IMR-90 (cell line): ENCODE data around the gene EXOC2. TPM values are rescaled to one million over a fixed set of nuclear protein-coding genes. Genes with fewer than 3 reads are reported as not detected.
A peak's percentile ranks its signal among the peaks of the same experiment; 100 is the strongest.

Experiments used
- ATAC-seq: fragments of 200-7000 bp; cut with Tn5 transposase; 2 replicates; pipeline ENCODE4 v1.9.1; 2020; ENCODE audit warnings: low read depth, mild to moderate bottlenecking, moderate library complexity
- BruUV-seq: library from RNA; stranded (reverse); fragments of 400-500 nt; replicated peaks from 2 replicates; lab custom pipeline; 2021; lab: Mats Ljungman, UMichigan
- CTCF ChIA-PET: fragments of 300-600 bp; formaldehyde crosslinking; extraction: SDS; loops from one replicate; lab custom pipeline; 2021; ENCODE audit warnings: antibody characterized with exemption; lab: Yijun Ruan, JAX
- POLR2A ChIA-PET: fragments of 300-600 bp; sonication (Branson Sonifier 250); formaldehyde crosslinking; loops from one replicate; lab custom pipeline; 2022; ENCODE audit warnings: antibody characterized with exemption; ENCODE audit not compliant: unreplicated experiment; lab: Charles Lee
- DNase-seq: peaks from one replicate; pipeline ENCODE4 v3.0.0; 2013
- H2AFZ ChIP-seq: replicated peaks from 2 replicates; pipeline ENCODE3; 2013; ENCODE audit warnings: low read length, mild to moderate bottlenecking; ENCODE audit not compliant: poor library complexity
- H2AK5ac ChIP-seq: 2 replicates; pipeline ENCODE4 v1.6.1; 2013; ENCODE audit warnings: low read depth, low read length, inconsistent platforms
- H2AK9ac ChIP-seq: replicated peaks from 2 replicates; pipeline ENCODE3; 2013; ENCODE audit warnings: mild to moderate bottlenecking, low read depth, low read length, moderate library complexity; ENCODE audit not compliant: poor library complexity
- H2BK120ac ChIP-seq: 2 replicates; pipeline ENCODE4 v1.6.1; 2013; ENCODE audit warnings: low read depth, low read length, inconsistent platforms
- H2BK15ac ChIP-seq: 3 replicates; pipeline ENCODE4 v1.6.1; 2013; ENCODE audit warnings: low read depth, low read length, inconsistent platforms
- H2BK20ac ChIP-seq: 2 replicates; pipeline ENCODE4 v1.6.1; 2013; ENCODE audit warnings: low read depth, mild to moderate bottlenecking, inconsistent platforms, low read length, moderate library complexity
- H2BK5ac ChIP-seq: 2 replicates; pipeline ENCODE4 v1.6.1; 2013; ENCODE audit warnings: mild to moderate bottlenecking, low read depth, low read length, inconsistent platforms; ENCODE audit not compliant: poor library complexity, severe bottlenecking
- H3K14ac ChIP-seq: replicated peaks from 2 replicates; pipeline ENCODE4 v1.6.1; 2013; ENCODE audit warnings: low read depth, low read length, inconsistent platforms
- H3K18ac ChIP-seq: 2 replicates; pipeline ENCODE4 v1.6.1; 2013; ENCODE audit warnings: low read depth, low read length, control low read depth
- H3K23ac ChIP-seq: 2 replicates; pipeline ENCODE4 v1.6.1; 2013; ENCODE audit warnings: low read depth, low read length, inconsistent platforms
- H3K27ac ChIP-seq: 2 replicates; pipeline ENCODE4 v1.5.1; 2013; ENCODE audit warnings: mild to moderate bottlenecking, control low read depth, low read length; ENCODE audit not compliant: insufficient read depth
- H3K27me3 ChIP-seq: 2 replicates; pipeline ENCODE4 v1.6.1; 2013; ENCODE audit warnings: low read length; ENCODE audit not compliant: control insufficient read depth, insufficient read depth
- H3K36me3 ChIP-seq: 2 replicates; pipeline ENCODE4 v1.6.1; 2013; ENCODE audit warnings: low read length, mixed read lengths; ENCODE audit not compliant: control insufficient read depth, insufficient read depth
- H3K4ac ChIP-seq: 2 replicates; pipeline ENCODE4 v1.6.1; 2013; ENCODE audit warnings: low read depth, low read length, inconsistent platforms
- H3K4me1 ChIP-seq: 2 replicates; pipeline ENCODE4 v1.6.1; 2013; ENCODE audit warnings: low read length, mixed read lengths; ENCODE audit not compliant: control insufficient read depth, insufficient read depth
- H3K4me2 ChIP-seq: 2 replicates; pipeline ENCODE4 v1.6.1; 2013; ENCODE audit warnings: low read depth, mild to moderate bottlenecking, control low read depth, low read length, moderate library complexity
- H3K4me3 ChIP-seq: 2 replicates; pipeline ENCODE4 v1.5.1; 2013; ENCODE audit warnings: low read depth, mild to moderate bottlenecking, control low read depth, low read length, moderate library complexity; ENCODE audit not compliant: insufficient read depth
- H3K56ac ChIP-seq: 2 replicates; pipeline ENCODE4 v1.6.1; 2013; ENCODE audit warnings: low read length, inconsistent platforms; ENCODE audit not compliant: insufficient read depth; ENCODE audit errors: extremely low read depth
- H3K79me1 ChIP-seq, 2 experiments: 2 replicates each; pipeline ENCODE4 v1.6.1; 2013; ENCODE audit warnings: low read length in 2 of 2, inconsistent platforms in 1 of 2, low read depth in 1 of 2
- H3K9ac ChIP-seq: 2 replicates; pipeline ENCODE4 v1.6.1; 2013; ENCODE audit warnings: low read depth, low read length, control low read depth
- H3K9me1 ChIP-seq: 2 replicates; pipeline ENCODE4 v1.6.1; 2013; ENCODE audit warnings: low read length, inconsistent platforms; ENCODE audit not compliant: insufficient read depth
- H3K9me3 ChIP-seq: 2 replicates; pipeline ENCODE4 v1.6.1; 2013; ENCODE audit warnings: low read length; ENCODE audit not compliant: control insufficient read depth, insufficient read depth
- H4K20me1 ChIP-seq: 2 replicates; pipeline ENCODE4 v1.6.1; 2013; ENCODE audit warnings: low read length, inconsistent platforms; ENCODE audit not compliant: insufficient read depth
- H4K5ac ChIP-seq: 2 replicates; pipeline ENCODE4 v1.6.1; 2013; ENCODE audit warnings: mild to moderate bottlenecking, low read depth, low read length, control low read depth
- H4K8ac ChIP-seq, 2 experiments: 2 replicates each; pipeline ENCODE4 v1.6.1; 2013; ENCODE audit warnings: low read depth in 2 of 2, low read length in 2 of 2, control low read depth in 1 of 2, inconsistent platforms in 1 of 2
- H4K91ac ChIP-seq: 2 replicates; pipeline ENCODE4 v1.6.1; 2013; ENCODE audit warnings: low read depth, low read length, inconsistent platforms; ENCODE audit not compliant: insufficient read depth
- BHLHE40 ChIP-seq: fragments of 150-350 bp; IDR thresholded peaks from 2 replicates; pipeline ENCODE4 v1.6.1; 2016; ENCODE audit warnings: mild to moderate bottlenecking, low read depth, low read length
- CEBPB ChIP-seq: IDR thresholded peaks from 2 replicates; pipeline ENCODE4 v1.6.1; 2012; ENCODE audit warnings: low read depth, low read length, improper control_type of control experiment
- CHD1 ChIP-seq: IDR thresholded peaks from 2 replicates; pipeline ENCODE4 v1.6.1; 2012; ENCODE audit warnings: low read depth, low read length, improper control_type of control experiment
- FOS ChIP-seq: fragments of 150-350 bp; IDR thresholded peaks from 2 replicates; pipeline ENCODE4 v1.6.1; 2016; ENCODE audit warnings: low read depth, low read length
- MAFK ChIP-seq: IDR thresholded peaks from 2 replicates; pipeline ENCODE4 v1.6.1; 2012; ENCODE audit warnings: low read depth, low read length, improper control_type of control experiment
- MXI1 ChIP-seq: IDR thresholded peaks from 2 replicates; pipeline ENCODE4 v1.6.1; 2012; ENCODE audit warnings: low read depth, mild to moderate bottlenecking, low read length, moderate library complexity, borderline replicate concordance
- NFE2L2 ChIP-seq: fragments of 150-350 bp; IDR thresholded peaks from 2 replicates; pipeline ENCODE4 v1.6.1; 2016; ENCODE audit warnings: low read depth, mild to moderate bottlenecking, low read length
- RAD21 ChIP-seq: IDR thresholded peaks from 2 replicates; pipeline ENCODE4 v1.6.1; 2012; ENCODE audit warnings: low read length, improper control_type of control experiment
- RFX5 ChIP-seq: IDR thresholded peaks from 2 replicates; pipeline ENCODE4 v1.8.0; 2012; ENCODE audit warnings: low read depth, mild to moderate bottlenecking, low read length, moderate library complexity
- SMC3 ChIP-seq: fragments of 150-350 bp; IDR thresholded peaks from 2 replicates; pipeline ENCODE4 v1.6.1; 2016; ENCODE audit warnings: low read depth, mild to moderate bottlenecking, antibody characterized with exemption, low read length, moderate library complexity
- USF2 ChIP-seq: fragments of 150-350 bp; IDR thresholded peaks from 2 replicates; pipeline ENCODE4 v1.6.1; 2017; ENCODE audit warnings: mild to moderate bottlenecking, antibody characterized with exemption, low read length, low read depth
- WGBS, 2 experiments: methylation state at CpG; one replicate each; pipeline versions ENCODE4 v1.1.5 to v1.1.7; 2013; ENCODE audit warnings: missing lambda C conversion rate in 2 of 2; ENCODE audit not compliant: insufficient read length in 1 of 2; ENCODE audit errors: extremely low coverage in 2 of 2; 5-methylcytosine and 5-hydroxymethylcytosine counted together
- dilution Hi-C: fragments of 300-500 bp; cut with HindIII; formaldehyde crosslinking; loops from one replicate; pipeline ENCODE4 v1.14.3; 2018; ENCODE audit warnings: low sequenced_read_pairs; ENCODE audit not compliant: unreplicated experiment
- in situ Hi-C: fragments of 300-500 bp; cut with MboI; formaldehyde crosslinking; loops from 3 replicates; pipeline ENCODE4 v1.14.3; 2019; ENCODE audit warnings: low sequenced_read_pairs, inconsistent platforms, mixed read lengths
- intact Hi-C: fragments of 100-400 bp; cut with micrococcal nuclease; formaldehyde crosslinking; loops from 2 replicates; pipeline ENCODE4 v1.10.0; 2022
- polyA plus RNA-seq, 3 experiments: library from polyadenylated mRNA; depleted of rRNA; stranded (reverse); fragments of >200 nt; gene quantifications; 2 replicates each; pipeline ENCODE4 v1.2.3, GENCODE V29; 2012; ENCODE audit warnings: low replicate concordance in 1 of 3
- total RNA-seq: library from RNA; depleted of rRNA; stranded (reverse); fragments of >200 nt; gene quantifications from 2 replicates; pipeline ENCODE4 v1.2.3, GENCODE V29; 2012
- TF ChIP-seq, protein P1 (sequence below): fragments of 150-350 bp; IDR thresholded peaks from 2 replicates; pipeline ENCODE4 v1.6.1; 2016; ENCODE audit warnings: low read depth, mild to moderate bottlenecking, low read length, moderate library complexity, borderline replicate concordance
- TF ChIP-seq, protein P2 (sequence below): conservative IDR thresholded peaks from 2 replicates; pipeline ENCODE4 v1.5.1; 2012; ENCODE audit warnings: mild to moderate bottlenecking, low read depth, low read length, improper control_type of control experiment

The EXOC2 gene
- total and polyA plus RNA-seq, 2 of the 4 experiments (the other 2 are of a cell fraction): 13.1 to 37.3 TPM

GRCh38 chr6:699319-699718 lies 6.4 kb upstream of the EXOC2 start:
- Histone ChIP-seq H2AK5ac (no peak overlapping the region), H3K27me3 (no peaks in the 10 kb centered on the region; the same call in 1 of the 2 replicates), H3K9ac (0 out of 2 replicates have a peak overlapping the region, but pooled peaks have one; percentile 21), H2AFZ (no peak overlapping the region), H3K9me3 (no peaks in the 10 kb centered on the region), H3K36me3 (no peaks in the 10 kb centered on the region), H3K4ac (no peak overlapping the region), H3K4me3 (no peak overlapping the region), H3K79me1 (no peaks in the 10 kb centered on the region), H3K27ac (no peak overlapping the region), H3K18ac (no peak overlapping the region), H2AK9ac (no peak overlapping the region), H4K5ac (no peak overlapping the region), H2BK20ac (no peak overlapping the region), H2BK15ac (no peak overlapping the region), H4K8ac (no peak overlapping the region; a peak in 1 of 4 replicates), H2BK120ac (no peak overlapping the region), H3K9me1 (no peaks in the 10 kb centered on the region; the same call in 1 of the 2 replicates), H3K56ac (no peak overlapping the region), H4K91ac (no peak overlapping the region), H3K23ac (no peak overlapping the region), H2BK5ac (no peak overlapping the region), H3K14ac (no peak overlapping the region), H4K20me1 (no peaks in the 10 kb centered on the region), H3K4me1 (peaks cover 5% of the 10 kb centered on the region), H3K4me2 (peak overlapping the region; percentile 67)
- WGBS, 2 experiments: no CpG with 5 or more reads among the region's 6 CpGs
- TF ChIP-seq, protein P1, sequence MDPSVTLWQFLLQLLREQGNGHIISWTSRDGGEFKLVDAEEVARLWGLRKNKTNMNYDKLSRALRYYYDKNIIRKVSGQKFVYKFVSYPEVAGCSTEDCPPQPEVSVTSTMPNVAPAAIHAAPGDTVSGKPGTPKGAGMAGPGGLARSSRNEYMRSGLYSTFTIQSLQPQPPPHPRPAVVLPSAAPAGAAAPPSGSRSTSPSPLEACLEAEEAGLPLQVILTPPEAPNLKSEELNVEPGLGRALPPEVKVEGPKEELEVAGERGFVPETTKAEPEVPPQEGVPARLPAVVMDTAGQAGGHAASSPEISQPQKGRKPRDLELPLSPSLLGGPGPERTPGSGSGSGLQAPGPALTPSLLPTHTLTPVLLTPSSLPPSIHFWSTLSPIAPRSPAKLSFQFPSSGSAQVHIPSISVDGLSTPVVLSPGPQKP: no peak
- TF ChIP-seq FOS: no peak
- no peak for TF ChIP-seq CHD1
- TF ChIP-seq, protein P2, sequence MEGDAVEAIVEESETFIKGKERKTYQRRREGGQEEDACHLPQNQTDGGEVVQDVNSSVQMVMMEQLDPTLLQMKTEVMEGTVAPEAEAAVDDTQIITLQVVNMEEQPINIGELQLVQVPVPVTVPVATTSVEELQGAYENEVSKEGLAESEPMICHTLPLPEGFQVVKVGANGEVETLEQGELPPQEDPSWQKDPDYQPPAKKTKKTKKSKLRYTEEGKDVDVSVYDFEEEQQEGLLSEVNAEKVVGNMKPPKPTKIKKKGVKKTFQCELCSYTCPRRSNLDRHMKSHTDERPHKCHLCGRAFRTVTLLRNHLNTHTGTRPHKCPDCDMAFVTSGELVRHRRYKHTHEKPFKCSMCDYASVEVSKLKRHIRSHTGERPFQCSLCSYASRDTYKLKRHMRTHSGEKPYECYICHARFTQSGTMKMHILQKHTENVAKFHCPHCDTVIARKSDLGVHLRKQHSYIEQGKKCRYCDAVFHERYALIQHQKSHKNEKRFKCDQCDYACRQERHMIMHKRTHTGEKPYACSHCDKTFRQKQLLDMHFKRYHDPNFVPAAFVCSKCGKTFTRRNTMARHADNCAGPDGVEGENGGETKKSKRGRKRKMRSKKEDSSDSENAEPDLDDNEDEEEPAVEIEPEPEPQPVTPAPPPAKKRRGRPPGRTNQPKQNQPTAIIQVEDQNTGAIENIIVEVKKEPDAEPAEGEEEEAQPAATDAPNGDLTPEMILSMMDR: no peak
- no peak for TF ChIP-seq RAD21
- no peak for TF ChIP-seq CEBPB
- no peak for TF ChIP-seq USF2
- TF ChIP-seq NFE2L2: no peak
- no peak for TF ChIP-seq MXI1
- TF ChIP-seq SMC3: no peak
- TF ChIP-seq MAFK: no peak
- TF ChIP-seq RFX5: no peak
- no peak for TF ChIP-seq BHLHE40
- in situ Hi-C loops (no loop called here), dilution Hi-C loops (no loop called here), intact Hi-C loops (no loop called here)
- BruUV-seq: no TSS peak
- peak; percentile 34 for DNase-seq
- 0 out of 2 replicates have a peak, but pooled peaks have one; percentile 15 for ATAC-seq
- ChIA-PET CTCF (no interaction called here), POLR2A (no interaction called here)
